ENCODE data around the gene WDR72.

GRCh38 chr15:53525894-53526293, 233.6 kb downstream of the WDR72 start:
- TF ChIP-seq TCF7L2 (IDR thresholded peaks at IDR 0.05; ENCODE audit: low read depth, low read length): no peak
- no peak for TF ChIP-seq ZNF782 (CRISPR knock-in tag; IDR thresholded peaks at IDR 0.05; ENCODE audit: borderline replicate concordance)
- TF ChIP-seq CCAR2 (optimal IDR thresholded peaks at IDR 0.05; ENCODE audit: low read depth, low read length): no peak
- TF ChIP-seq MAZ (IDR thresholded peaks at IDR 0.05; ENCODE audit: borderline replicate concordance, low read depth, low read length): no peak
- TF ChIP-seq MAZ (CRISPR knock-in tag; IDR thresholded peaks at IDR 0.05; ENCODE audit: low read depth): no peak
- no peak for TF ChIP-seq ZBTB7A (CRISPR knock-in tag; IDR thresholded peaks at IDR 0.05)
- no peak for TF ChIP-seq ZBTB21 (CRISPR knock-in tag; IDR thresholded peaks at IDR 0.05)
- no peak for TF ChIP-seq ZBTB8A (CRISPR knock-in tag; IDR thresholded peaks at IDR 0.05; ENCODE audit: borderline replicate concordance, low read depth)
- no peak for TF ChIP-seq JUN (CRISPR knock-in tag; IDR thresholded peaks at IDR 0.05)
- TF ChIP-seq POLR2AphosphoS5 (IDR thresholded peaks at IDR 0.05; ENCODE audit: low read depth, low read length): no peak
- no peak for TF ChIP-seq HHEX (CRISPR knock-in tag; IDR thresholded peaks at IDR 0.05)
- no peak for TF ChIP-seq ZMAT3 (CRISPR knock-in tag; conservative IDR thresholded peaks at IDR 0.05)

Measured in HepG2 (cell line).